ENCODE measurements around the gene LRP2.

DNA sequence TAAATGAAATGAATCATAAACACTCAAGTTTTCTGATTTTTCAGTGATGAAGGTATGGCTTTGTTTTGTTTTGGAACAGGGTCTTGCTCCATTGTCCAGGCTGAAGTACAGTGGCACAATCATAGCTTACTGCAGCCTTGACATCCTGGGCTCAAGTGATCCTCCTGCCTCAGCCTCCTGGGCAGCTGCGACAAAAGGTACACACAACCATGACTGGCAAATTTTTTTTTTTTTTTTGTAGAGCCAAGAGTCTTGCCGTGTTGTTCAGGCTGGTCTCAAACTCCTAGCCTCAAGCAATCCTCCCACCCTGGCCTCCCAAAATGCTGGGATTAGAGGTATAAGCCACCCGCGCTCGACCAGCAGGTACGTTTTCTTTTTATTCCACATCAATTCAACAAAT is 22.5 kb upstream of the LRP2 start:
- TF ChIP-seq, protein P1, sequence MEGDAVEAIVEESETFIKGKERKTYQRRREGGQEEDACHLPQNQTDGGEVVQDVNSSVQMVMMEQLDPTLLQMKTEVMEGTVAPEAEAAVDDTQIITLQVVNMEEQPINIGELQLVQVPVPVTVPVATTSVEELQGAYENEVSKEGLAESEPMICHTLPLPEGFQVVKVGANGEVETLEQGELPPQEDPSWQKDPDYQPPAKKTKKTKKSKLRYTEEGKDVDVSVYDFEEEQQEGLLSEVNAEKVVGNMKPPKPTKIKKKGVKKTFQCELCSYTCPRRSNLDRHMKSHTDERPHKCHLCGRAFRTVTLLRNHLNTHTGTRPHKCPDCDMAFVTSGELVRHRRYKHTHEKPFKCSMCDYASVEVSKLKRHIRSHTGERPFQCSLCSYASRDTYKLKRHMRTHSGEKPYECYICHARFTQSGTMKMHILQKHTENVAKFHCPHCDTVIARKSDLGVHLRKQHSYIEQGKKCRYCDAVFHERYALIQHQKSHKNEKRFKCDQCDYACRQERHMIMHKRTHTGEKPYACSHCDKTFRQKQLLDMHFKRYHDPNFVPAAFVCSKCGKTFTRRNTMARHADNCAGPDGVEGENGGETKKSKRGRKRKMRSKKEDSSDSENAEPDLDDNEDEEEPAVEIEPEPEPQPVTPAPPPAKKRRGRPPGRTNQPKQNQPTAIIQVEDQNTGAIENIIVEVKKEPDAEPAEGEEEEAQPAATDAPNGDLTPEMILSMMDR (IDR thresholded peaks at IDR 0.05) = no peak
- TF ChIP-seq POLR2A (IDR thresholded peaks at IDR 0.05) (no peak), EP300 (IDR thresholded peaks at IDR 0.05) (no peak)

All from suprapubic skin (tissue), 3 donors.